K562 (cell line): Measurements from ENCODE around the gene THBS2. TPM values are rescaled to one million over a fixed set of nuclear protein-coding genes. Genes with fewer than 3 reads are reported as not detected.
A peak's percentile ranks its signal among the peaks of the same experiment; 100 is the strongest.

Experiments
- BMI1 ChIP-seq: fragments of 150-350 bp; IDR thresholded peaks from 2 replicates; pipeline ENCODE4 v1.6.1; 2014; ENCODE audit warnings: low read length
- BRD4 ChIP-seq: fragments of 200-600 bp; sonication (generic); IDR thresholded peaks from 2 replicates; pipeline ENCODE4 v1.6.1; 2017; ENCODE audit warnings: inconsistent platforms
- CXXC5 ChIP-seq: fragments of 250-450 bp; sonication (Bioruptor Pico); IDR thresholded peaks from 2 replicates; pipeline ENCODE4 v1.8.0; 2022; ENCODE audit warnings: inconsistent platforms, mild to moderate bottlenecking, moderate library complexity
- E2F1 ChIP-seq: sonication (generic); formaldehyde crosslinking; IDR thresholded peaks from 2 replicates; pipeline ENCODE4 v1.8.1; 2023; ENCODE audit warnings: mild to moderate bottlenecking, missing genetic modification reagents, moderate library complexity
- EGR1 ChIP-seq: fragments of 450-650 bp; conservative IDR thresholded peaks from 2 replicates; pipeline ENCODE4 v1.6.1; 2017; ENCODE audit warnings: mild to moderate bottlenecking
- FIP1L1 ChIP-seq: fragments of 200-400 bp; formaldehyde crosslinking; IDR thresholded peaks from 2 replicates; pipeline ENCODE4 v1.6.1; 2018; ENCODE audit warnings: mild to moderate bottlenecking, low read depth, low read length; ENCODE audit not compliant: poor library complexity, severe bottlenecking
- GTF2B ChIP-seq: IDR thresholded peaks from 2 replicates; pipeline ENCODE4 v1.6.1; 2011; ENCODE audit not compliant: insufficient read length; ENCODE audit errors: extremely low read depth
- HSF4 ChIP-seq: fragments of 250-450 bp; sonication (Bioruptor Pico); IDR thresholded peaks from 2 replicates; pipeline ENCODE4 v2.1.2; 2022; ENCODE audit warnings: mild to moderate bottlenecking, moderate library complexity, borderline replicate concordance
- JUN ChIP-seq, 2 experiments: sonication (generic) in 1 of 2; formaldehyde crosslinking in 1 of 2; IDR thresholded peaks; 2 replicates each; pipeline versions ENCODE4 v1.6.1 to v1.8.0; 2012 to 2022; ENCODE audit warnings: borderline replicate concordance in 2 of 2, mild to moderate bottlenecking in 2 of 2, improper control_type of control experiment in 1 of 2, low read depth in 1 of 2, low read length in 1 of 2, missing genetic modification reagents in 1 of 2
- KLF6 ChIP-seq: fragments of 250-450 bp; sonication (Bioruptor Pico); IDR thresholded peaks from 2 replicates; pipeline ENCODE4 v1.4.0; 2020; ENCODE audit warnings: mild to moderate bottlenecking, moderate library complexity, borderline replicate concordance
- MLX ChIP-seq, 2 experiments: fragments of 450-650 bp in 1 of 2; sonication (generic) in 1 of 2; formaldehyde crosslinking; conservative IDR thresholded peaks; 2 replicates each; pipeline versions ENCODE4 v1.4.0 to v1.8.1; 2020 to 2022; ENCODE audit warnings: mild to moderate bottlenecking in 1 of 2, missing genetic modification reagents in 1 of 2
- MTA1 ChIP-seq: fragments of 450-650 bp; IDR thresholded peaks from 2 replicates; pipeline ENCODE4 v1.6.1; 2017; ENCODE audit warnings: borderline replicate concordance
- PCBP2 ChIP-seq: fragments of 200-400 bp; formaldehyde crosslinking; IDR thresholded peaks from 2 replicates; pipeline ENCODE4 v1.6.1; 2018; ENCODE audit warnings: low read length, low read depth, mild to moderate bottlenecking, moderate library complexity; ENCODE audit not compliant: poor library complexity, severe bottlenecking
- RBM34 ChIP-seq: fragments of 200-400 bp; formaldehyde crosslinking; IDR thresholded peaks from 2 replicates; pipeline ENCODE4 v1.6.1; 2018; ENCODE audit warnings: low read length, borderline replicate concordance; ENCODE audit not compliant: insufficient read depth
- SAFB2 ChIP-seq: fragments of 200-400 bp; formaldehyde crosslinking; IDR thresholded peaks from 2 replicates; pipeline ENCODE4 v1.6.1; 2018; ENCODE audit warnings: borderline replicate concordance, low read length, low read depth, moderate library complexity; ENCODE audit not compliant: severe bottlenecking
- TARDBP ChIP-seq: fragments of 450-650 bp; IDR thresholded peaks from 2 replicates; pipeline ENCODE4 v1.6.1; 2016
- TEAD2 ChIP-seq: fragments of 450-650 bp; IDR thresholded peaks from 2 replicates; pipeline ENCODE4 v1.6.1; 2016; ENCODE audit warnings: missing genetic modification characterization, control low read depth, missing compliant biosample characterization
- UBTF ChIP-seq, 2 experiments: IDR thresholded peaks; 2 replicates each; pipeline ENCODE4 v1.6.1; 2012; ENCODE audit warnings: improper control_type of control experiment in 2 of 2, low read depth in 2 of 2, low read length in 2 of 2, borderline replicate concordance in 1 of 2
- ZBTB34 ChIP-seq: fragments of 250-450 bp; sonication (Bioruptor Pico); IDR thresholded peaks from 2 replicates; pipeline ENCODE4 v1.8.0; 2021; ENCODE audit warnings: mild to moderate bottlenecking, moderate library complexity
- ZC3H4 ChIP-seq: sonication (generic); formaldehyde crosslinking; IDR thresholded peaks from 2 replicates; pipeline ENCODE4 v1.9.0; 2021; ENCODE audit warnings: missing genetic modification reagents, borderline replicate concordance
- ZNF354B ChIP-seq: fragments of 250-450 bp; sonication (Bioruptor Pico); IDR thresholded peaks from 2 replicates; pipeline ENCODE4 v1.4.0; 2020
- ZNF717 ChIP-seq: fragments of 250-450 bp; sonication (Bioruptor Pico); IDR thresholded peaks from 2 replicates; pipeline ENCODE4 v1.5.0; 2021
- polyA plus RNA-seq, 8 experiments: library from polyadenylated mRNA; depleted of rRNA in 4 of 8; stranded (reverse) in 5 of 8; unstranded in 3 of 8; fragments of >200 nt; fragmentation: Nextera tagmentation in 2 of 8; fragmentation: Illumina TruSeq in 1 of 8; extraction: Ambion mirVana in 2 of 8; extraction: Trizol in 1 of 8; gene quantifications; 2 replicates each; pipeline versions ENCODE4 v1.2.1 to v1.2.3, GENCODE V29; 2011 to 2014; ENCODE audit warnings: inconsistent platforms in 1 of 8, missing spikeins in 1 of 8
- total RNA-seq, 7 experiments: library from RNA; depleted of rRNA in 6 of 7; stranded (reverse); fragments of >200 nt in 6 of 7; fragmentation: Illumina TruSeq in 2 of 7; extraction: Trizol in 2 of 7; gene quantifications; 2 replicates each; pipeline versions ENCODE4 v1.2.1 to v1.2.3, GENCODE V29; 2011 to 2021; ENCODE audit warnings: low replicate concordance in 1 of 7

The THBS2 gene
- total and polyA plus RNA-seq, 9 of the 15 experiments (the other 6 are each of a cell fraction or from before 2014, with no cell fraction given), result 0.03 to 0.11 (median 0.03) TPM; not detected in 6

GRCh38 chr6:169224185-169224695 lies 29.4 kb downstream of the THBS2 start (continued):
- TF ChIP-seq MLX (CRISPR knock-in tag; conservative IDR thresholded peaks at IDR 0.05) (no peak), PCBP2 (no peak), ZNF717 (CRISPR knock-in tag) (no peak), ZNF354B (no peak), E2F1 (CRISPR knock-in tag) (no peak), JUN (IDR thresholded peaks at IDR 0.05; ENCODE audit: borderline replicate concordance, low read depth, low read length) (peak; percentile 63; the same call in 1 of the 2 replicates), JUN (CRISPR knock-in tag; IDR thresholded peaks at IDR 0.05; ENCODE audit: borderline replicate concordance) (no peak), ZC3H4 (CRISPR knock-in tag) (no peak), ZBTB34 (CRISPR knock-in tag) (no peak), TARDBP (no peak), CXXC5 (CRISPR knock-in tag) (peak; percentile 35; the same call in 1 of the 2 replicates), KLF6 (CRISPR knock-in tag) (no peak), BMI1 (no peak), RBM34 (no peak), UBTF (IDR thresholded peaks at IDR 0.05; ENCODE audit: borderline replicate concordance in 1 of 2, low read depth in 2 of 2, low read length in 2 of 2) (no peak), MTA1 (no peak), BRD4 (no peak), FIP1L1 (no peak), HSF4 (CRISPR knock-in tag) (no peak), GTF2B (no peak), TEAD2 (tag) (no peak), EGR1 (peak; percentile 61), SAFB2 (no peak)
